GM18508 (cell line): ENCODE measurements around the gene TLR7.
A peak's percentile ranks its signal among the peaks of the same experiment; 100 is the strongest.

Source experiments
- ATAC-seq: cut with Tn5 transposase; IDR thresholded peaks from one replicate; pipeline ENCODE4 v1.9.1; 2021; ENCODE audit warnings: moderate number of reproducible peaks; ENCODE audit not compliant: insufficient read depth, unreplicated experiment

TLR7 gene

GRCh38 chrX:12866451-12867377, at the start of gene TLR7:
Gene TLR7, plus strand, starts transcription at chrX:12867072. Its CDS starts 507 bp downstream, at chrX:12867579.
- no peak for ATAC-seq

DNA sequence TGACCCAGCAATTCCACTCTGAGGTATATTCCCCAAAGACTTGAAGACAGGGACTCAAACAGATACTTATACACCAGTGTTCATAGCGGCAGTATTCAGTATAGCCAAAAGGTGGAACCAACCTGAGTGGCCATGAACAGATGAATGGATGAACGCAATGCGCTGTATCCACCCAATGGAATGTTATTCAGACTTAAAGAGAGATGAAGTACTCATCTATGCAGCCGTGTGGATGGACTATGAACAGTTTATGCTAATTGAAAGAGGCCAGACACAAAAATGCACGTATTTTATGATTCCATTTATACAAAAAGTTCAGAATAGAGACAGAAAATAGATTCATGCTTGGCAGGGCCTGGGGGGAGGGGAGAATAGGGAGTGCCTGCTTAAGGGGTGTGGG, 49.3 kb upstream of the TLR7 start:
- ATAC-seq = no peak

DNA sequence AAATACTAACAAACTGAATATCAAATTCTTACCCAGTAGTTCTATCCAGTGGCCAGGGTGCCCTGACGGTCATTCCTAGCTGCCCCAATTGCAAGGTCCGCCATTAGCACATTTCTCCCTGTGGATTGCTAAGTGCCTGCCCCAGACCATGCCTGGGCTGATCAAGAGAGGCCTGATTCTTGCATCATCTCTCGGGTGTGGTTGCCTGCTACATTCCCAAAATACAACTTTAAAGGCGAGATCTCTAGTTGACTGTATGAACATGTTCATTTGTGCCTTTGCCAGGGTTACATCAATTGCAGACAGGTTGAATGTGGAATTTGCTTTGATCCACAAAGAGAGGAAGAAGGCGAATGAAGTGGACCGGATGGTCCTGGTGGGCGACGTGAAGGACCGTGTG, 47.6 kb upstream of the TLR7 start:
- no peak for ATAC-seq

- no peak for ATAC-seq
These were observed 46.1 kb upstream of the TLR7 start for GRCh38 chrX:12820737-12821136.

DNA sequence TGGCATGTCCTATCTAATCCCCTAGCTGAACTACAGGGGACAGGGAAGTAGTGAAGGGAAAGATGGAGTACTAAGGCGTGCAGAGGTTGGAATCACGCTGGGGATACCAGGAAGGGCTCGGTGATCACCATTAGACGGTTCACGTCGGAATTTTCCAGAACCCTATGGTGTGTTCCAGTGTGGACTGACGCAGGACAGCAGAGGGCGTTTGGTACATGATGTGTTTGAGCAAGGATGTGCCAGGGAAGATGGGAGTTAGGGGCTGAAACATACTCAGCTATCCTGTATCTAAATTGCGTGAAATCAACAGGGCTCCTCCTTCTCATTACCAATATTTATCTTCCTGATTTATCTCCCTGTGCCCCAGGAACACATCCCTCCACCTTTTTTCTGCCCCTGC, 41.9 kb upstream of the TLR7 start:
- ATAC-seq = no peak

DNA sequence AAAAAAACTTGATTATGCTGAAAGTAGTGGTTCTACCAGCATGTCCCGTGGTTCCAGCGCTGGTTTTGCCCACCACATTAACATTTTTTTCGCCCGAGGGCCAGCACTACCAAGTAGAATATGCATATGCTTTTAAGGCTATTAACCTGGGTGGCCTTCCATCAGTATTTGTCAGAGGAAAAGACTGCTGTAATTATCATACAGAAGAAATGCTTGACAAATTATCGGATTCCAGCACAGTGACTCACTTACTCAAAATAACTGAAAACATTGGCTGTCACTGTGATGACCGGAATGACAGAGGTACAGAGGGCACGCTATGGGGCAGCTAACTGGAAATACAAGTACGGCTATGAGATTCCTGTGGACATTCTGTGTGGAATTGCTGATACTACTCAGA, 41.1 kb upstream of the TLR7 start:
- no peak for ATAC-seq

- ATAC-seq = no peak
These were observed 23.7 kb upstream of the TLR7 start for GRCh38 chrX:12843061-12843667.

DNA sequence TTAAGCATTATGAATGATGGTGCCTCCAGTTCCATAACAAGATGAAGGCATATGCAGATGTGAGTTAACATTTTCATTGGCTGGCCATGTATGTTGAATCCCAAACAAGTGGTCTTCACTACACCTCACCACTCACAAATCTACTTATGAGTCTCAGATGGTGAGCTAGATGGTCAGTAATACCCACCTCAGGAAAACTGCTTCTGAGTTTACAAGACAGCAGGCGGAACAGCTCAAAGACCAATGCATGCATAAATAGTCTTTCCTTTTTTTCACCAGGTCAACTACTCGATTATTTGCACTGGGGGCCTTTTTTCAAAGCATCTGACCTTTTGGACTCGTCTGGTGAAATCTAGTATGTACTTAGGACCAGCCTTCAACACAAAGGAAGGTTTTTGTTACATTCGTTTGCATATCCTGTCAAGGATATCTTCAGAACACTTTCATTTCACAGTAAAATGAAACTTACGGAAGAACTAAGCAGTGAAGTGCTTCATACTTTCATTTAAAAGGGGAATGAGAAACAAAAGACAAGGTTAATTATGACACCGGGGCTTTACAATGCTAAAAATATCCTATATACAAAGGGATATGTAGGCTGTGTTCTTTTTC, 23.1 kb upstream of the TLR7 start:
- ATAC-seq = peak; percentile 74

DNA sequence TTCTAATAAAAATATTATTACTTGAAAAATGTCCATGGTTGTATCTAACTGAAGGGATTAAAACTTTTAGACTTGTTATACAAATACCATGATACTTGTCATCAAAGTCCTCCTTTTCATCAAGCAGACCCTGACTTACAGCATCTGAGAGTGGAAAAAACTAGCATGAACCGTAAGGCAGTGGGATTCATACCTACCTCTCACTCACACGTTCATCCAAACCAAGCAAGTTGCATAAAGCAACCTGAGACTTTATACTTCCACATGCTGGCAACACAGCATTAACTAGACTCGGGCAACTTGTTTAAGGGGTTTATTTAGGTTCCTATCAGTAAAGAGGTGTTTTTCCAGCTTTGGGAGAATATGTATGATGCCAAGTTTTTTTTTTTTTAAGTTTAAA, 22.6 kb upstream of the TLR7 start:
- no peak for ATAC-seq

DNA sequence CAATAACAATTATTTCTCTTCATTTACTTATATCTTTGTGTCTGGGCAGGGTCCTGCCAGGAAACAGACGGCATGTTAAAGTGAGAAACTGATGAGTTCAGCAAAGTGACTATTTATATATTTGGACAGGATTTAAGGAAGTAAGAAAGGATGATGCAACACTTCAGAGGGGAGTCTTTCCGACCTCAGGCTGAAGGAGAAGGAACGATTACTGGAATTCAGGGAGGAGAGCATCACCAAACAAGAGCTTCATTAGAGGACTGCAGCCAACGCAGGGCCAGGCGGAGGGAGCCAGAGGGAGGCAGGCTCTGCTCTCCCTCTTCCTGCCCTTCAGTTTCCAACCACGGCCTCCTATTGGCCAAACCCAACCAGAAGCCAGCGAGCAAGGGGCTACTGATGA, 1.5 kb upstream of the TLR7 start:
- ATAC-seq = no peak

DNA sequence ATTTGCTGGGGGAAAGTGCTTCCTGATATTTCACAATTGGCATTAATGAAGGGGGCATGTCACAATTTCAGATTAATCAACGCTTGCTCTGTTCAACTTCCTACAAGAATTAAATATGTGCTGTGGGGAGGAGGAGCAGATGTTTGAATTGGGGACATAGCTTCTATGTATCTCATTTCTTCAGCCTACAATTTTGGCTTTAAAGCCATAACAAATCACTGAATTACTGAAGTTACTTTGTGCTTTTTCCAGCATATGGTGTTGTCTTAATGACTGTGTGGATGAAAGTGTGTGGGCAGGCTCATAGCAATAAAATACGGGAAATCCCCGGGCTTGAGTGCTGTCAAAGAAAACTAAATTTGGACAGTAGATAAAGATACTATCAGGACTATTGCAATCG, 813 bp downstream of the TLR7 start:
- ATAC-seq = no peak

GRCh38 chrX:12868747-12869146, 1.9 kb downstream of the TLR7 start:
- no peak for ATAC-seq

DNA sequence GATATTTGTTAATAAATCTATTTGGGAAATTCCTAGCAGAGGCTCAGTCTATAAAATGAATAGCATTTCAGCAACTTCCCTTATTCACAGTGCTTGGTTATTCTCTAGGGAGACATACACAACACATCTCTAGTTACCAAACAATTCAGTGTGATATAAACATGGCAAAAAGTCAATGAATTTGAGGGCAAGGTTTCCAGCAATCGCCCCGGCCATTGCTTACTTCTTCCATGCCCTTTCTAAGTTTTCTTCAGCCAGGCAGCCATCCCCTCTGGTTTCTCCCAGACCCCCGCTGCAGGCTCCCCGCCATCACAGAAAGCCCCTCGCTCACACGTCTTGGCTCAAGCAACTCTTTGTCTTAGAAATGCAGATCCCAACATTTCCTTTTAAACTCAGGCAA, 4.4 kb downstream of the TLR7 start:
- ATAC-seq = no peak

DNA sequence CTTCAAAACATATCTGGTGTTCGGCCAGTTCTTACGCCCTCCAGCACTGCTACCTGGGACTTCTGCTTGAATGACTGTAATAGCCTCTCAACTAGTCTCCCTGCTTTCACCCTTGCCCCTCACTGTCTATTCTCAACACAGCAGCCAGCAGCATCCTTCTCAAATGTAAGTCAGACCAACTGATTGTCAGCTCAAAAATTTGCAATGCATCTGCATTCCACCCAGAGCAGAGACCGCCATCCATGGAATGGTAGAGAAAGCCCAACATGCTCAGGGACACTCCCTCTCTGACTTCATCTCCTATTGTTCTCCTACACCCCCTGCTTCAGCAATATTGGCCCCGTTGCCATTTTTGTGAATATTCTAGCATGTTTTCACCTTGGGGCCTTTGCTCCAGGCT, 5.9 kb downstream of the TLR7 start:
- no peak for ATAC-seq

- no peak for ATAC-seq
These were observed 7.7 kb downstream of the TLR7 start for GRCh38 chrX:12874581-12874980.

- ATAC-seq = no peak
These were observed 10.5 kb downstream of the TLR7 start for GRCh38 chrX:12877386-12877785.

DNA sequence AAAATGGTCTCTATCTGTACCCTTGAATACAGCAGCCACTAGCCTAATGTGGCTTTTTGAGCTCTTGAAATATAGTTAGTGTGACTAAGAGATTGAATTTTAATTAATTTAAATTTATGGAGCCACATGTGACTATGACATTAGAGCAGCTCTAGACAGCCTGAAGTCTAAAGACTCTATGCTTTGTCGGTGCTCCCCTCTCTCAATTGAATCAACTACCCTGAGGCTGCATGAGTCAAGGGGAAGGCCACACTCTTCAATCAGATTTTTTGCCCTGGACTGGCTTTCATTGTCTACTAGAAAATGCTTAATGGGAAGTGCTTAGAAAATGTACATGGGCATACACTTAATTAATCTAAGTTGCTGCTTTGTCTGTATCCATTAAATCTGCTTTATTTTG, 11.7 kb downstream of the TLR7 start:
- no peak for ATAC-seq

GRCh38 chrX:12881914-12882313, 15.0 kb downstream of the TLR7 start:
- ATAC-seq = no peak

GRCh38 chrX:12885508-12885907, 18.6 kb downstream of the TLR7 start:
- ATAC-seq = no peak

- no peak for ATAC-seq
These were observed 19.7 kb downstream of the TLR7 start for GRCh38 chrX:12886545-12886944.

DNA sequence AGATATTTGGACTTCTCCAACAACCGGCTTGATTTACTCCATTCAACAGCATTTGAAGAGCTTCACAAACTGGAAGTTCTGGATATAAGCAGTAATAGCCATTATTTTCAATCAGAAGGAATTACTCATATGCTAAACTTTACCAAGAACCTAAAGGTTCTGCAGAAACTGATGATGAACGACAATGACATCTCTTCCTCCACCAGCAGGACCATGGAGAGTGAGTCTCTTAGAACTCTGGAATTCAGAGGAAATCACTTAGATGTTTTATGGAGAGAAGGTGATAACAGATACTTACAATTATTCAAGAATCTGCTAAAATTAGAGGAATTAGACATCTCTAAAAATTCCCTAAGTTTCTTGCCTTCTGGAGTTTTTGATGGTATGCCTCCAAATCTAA, 20.3 kb downstream of the TLR7 start:
- ATAC-seq = no peak
